K562 (cell line): Measurements from ENCODE around the gene ABCB9.

Experiments used
- HNRNPL ChIP-seq: fragments of 200-400 bp; formaldehyde crosslinking; IDR thresholded peaks from 2 replicates; pipeline ENCODE4 v1.6.1; 2017; ENCODE audit warnings: low read depth, mild to moderate bottlenecking, low read length
- POLR2AphosphoS5 ChIP-seq: IDR thresholded peaks from 2 replicates; pipeline ENCODE4 v1.6.1; 2011; ENCODE audit warnings: mild to moderate bottlenecking, low read depth, low read length, moderate library complexity; ENCODE audit not compliant: control insufficient read depth, insufficient read depth
- ZNF274 ChIP-seq: IDR thresholded peaks from 2 replicates; pipeline ENCODE4 v1.6.1; 2011; ENCODE audit warnings: low read depth, mild to moderate bottlenecking, low read length, moderate library complexity, borderline replicate concordance

DNA sequence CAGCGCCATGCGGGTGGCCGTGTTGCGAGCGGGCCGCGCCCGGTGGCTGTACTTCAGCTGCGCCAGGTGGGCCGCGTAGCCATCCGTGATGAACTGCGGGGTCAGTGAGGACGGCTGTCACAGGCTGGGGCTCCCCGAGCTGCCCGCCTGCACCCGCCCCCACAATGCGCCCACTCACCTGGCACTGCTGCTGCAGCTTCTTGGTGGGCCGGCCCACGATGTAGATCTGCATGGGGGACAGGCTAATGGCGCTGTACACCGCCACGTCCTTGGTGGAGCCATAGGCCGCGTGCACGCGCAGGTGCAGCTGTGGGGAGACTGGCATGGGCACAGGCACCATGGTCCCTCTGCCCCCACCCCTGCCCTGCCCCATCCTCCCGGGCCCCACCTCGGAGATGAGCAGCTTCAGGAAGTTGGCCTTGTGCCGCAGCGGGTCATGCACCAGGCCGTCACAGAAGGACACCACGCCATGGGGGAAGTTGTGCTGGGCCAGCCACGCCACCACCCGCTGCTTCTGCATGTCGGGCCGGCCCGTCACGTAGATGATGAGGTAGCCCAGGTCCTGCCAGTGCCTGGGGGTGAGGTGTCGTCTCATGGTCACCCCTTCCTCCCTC, 20.1 kb upstream of the ABCB9 start:
- TF ChIP-seq POLR2AphosphoS5 (no peak), ZNF274 (no peak), HNRNPL (peak; percentile 65)
